Trophoblast cell (in vitro differentiated cells and primary cell): Measurements from ENCODE around the gene COL6A3.

Source experiments
- DNase-seq, 2 donors: peaks; one replicate each; pipeline ENCODE4 v3.0.0-alpha.2; 2016
- H2AFZ ChIP-seq: 2 replicates; pipeline ENCODE4 v1.6.1; 2013; ENCODE audit warnings: low read length, moderate library complexity, mild to moderate bottlenecking; ENCODE audit not compliant: insufficient read depth, poor library complexity
- H2AK5ac ChIP-seq: 2 replicates; pipeline ENCODE4 v1.6.1; 2013; ENCODE audit warnings: mild to moderate bottlenecking, low read length
- H2BK120ac ChIP-seq: 2 replicates; pipeline ENCODE4 v1.6.1; 2013; ENCODE audit warnings: low read length, mild to moderate bottlenecking, moderate library complexity; ENCODE audit not compliant: insufficient read depth, poor library complexity
- H2BK12ac ChIP-seq: 2 replicates; pipeline ENCODE4 v1.6.1; 2013; ENCODE audit warnings: mild to moderate bottlenecking, low read length, moderate library complexity
- H2BK5ac ChIP-seq: 2 replicates; pipeline ENCODE4 v1.6.1; 2013; ENCODE audit warnings: low read length, low read depth, moderate library complexity, mild to moderate bottlenecking; ENCODE audit not compliant: poor library complexity
- H3K14ac ChIP-seq: 2 replicates; pipeline ENCODE4 v1.6.1; 2013; ENCODE audit warnings: mild to moderate bottlenecking, low read length
- H3K18ac ChIP-seq: 2 replicates; pipeline ENCODE4 v1.6.1; 2013; ENCODE audit warnings: mild to moderate bottlenecking, low read length
- H3K23ac ChIP-seq: 2 replicates; pipeline ENCODE4 v1.6.1; 2013; ENCODE audit warnings: low read length
- H3K27ac ChIP-seq: 2 replicates; pipeline ENCODE4 v1.5.1; 2013; ENCODE audit warnings: low read depth, mild to moderate bottlenecking, inconsistent platforms, low read length, moderate library complexity
- H3K27me3 ChIP-seq: 2 replicates; pipeline ENCODE4 v1.6.1; 2013; ENCODE audit warnings: inconsistent platforms, mild to moderate bottlenecking, low read length, moderate library complexity; ENCODE audit not compliant: insufficient read depth
- H3K36me3 ChIP-seq, 2 experiments: 1 replicate in 1 of 2; 2 replicates in 1 of 2; pipeline ENCODE4 v1.6.1; 2013; ENCODE audit warnings: low read length in 2 of 2, mild to moderate bottlenecking in 2 of 2, moderate library complexity in 1 of 2; ENCODE audit not compliant: insufficient read depth in 2 of 2, control insufficient read depth in 1 of 2
- H3K4ac ChIP-seq: 2 replicates; pipeline ENCODE4 v1.6.1; 2013; ENCODE audit warnings: low read depth, mild to moderate bottlenecking, low read length, moderate library complexity
- H3K4me1 ChIP-seq, 2 experiments: 1 replicate in 1 of 2; 2 replicates in 1 of 2; pipeline ENCODE4 v1.6.1; 2013; ENCODE audit warnings: low read length in 2 of 2, mild to moderate bottlenecking in 2 of 2, moderate library complexity in 1 of 2; ENCODE audit not compliant: insufficient read depth in 2 of 2, control insufficient read depth in 1 of 2
- H3K4me2 ChIP-seq: 2 replicates; pipeline ENCODE4 v1.6.1; 2013; ENCODE audit warnings: inconsistent platforms, mild to moderate bottlenecking, low read length, moderate library complexity
- H3K4me3 ChIP-seq: 2 replicates; pipeline ENCODE4 v1.5.1; 2013; ENCODE audit warnings: mild to moderate bottlenecking, low read depth, low read length, inconsistent platforms
- H3K79me1 ChIP-seq: one replicate; pipeline ENCODE4 v1.6.1; 2013; ENCODE audit warnings: low read length
- H3K79me2 ChIP-seq: 2 replicates; pipeline ENCODE4 v1.6.1; 2013; ENCODE audit warnings: low read length, mild to moderate bottlenecking; ENCODE audit not compliant: control insufficient read depth, insufficient read depth, poor library complexity
- H3K9ac ChIP-seq: 2 replicates; pipeline ENCODE4 v1.6.1; 2013; ENCODE audit warnings: mild to moderate bottlenecking, low read length
- H3K9me3 ChIP-seq: 2 replicates; pipeline ENCODE4 v1.6.1; 2013; ENCODE audit warnings: low read depth, mild to moderate bottlenecking, control low read depth, inconsistent platforms, low read length; ENCODE audit not compliant: insufficient read depth
- H4K12ac ChIP-seq: 2 replicates; pipeline ENCODE4 v1.6.1; 2013; ENCODE audit warnings: low read depth, mild to moderate bottlenecking, low read length, moderate library complexity
- H4K8ac ChIP-seq: 2 replicates; pipeline ENCODE4 v1.6.1; 2013; ENCODE audit warnings: low read depth, mild to moderate bottlenecking, low read length, moderate library complexity
- H4K91ac ChIP-seq: one replicate; pipeline ENCODE4 v1.6.1; 2013; ENCODE audit warnings: low read depth, mild to moderate bottlenecking, low read length, moderate library complexity
- WGBS: extraction: QIAGEN DNeasy Blood & Tissue Kit; methylation state at CpG from one replicate; pipeline ENCODE4 v1.1.7; 2013; ENCODE audit warnings: missing lambda C conversion rate; ENCODE audit not compliant: insufficient read length, insufficient coverage; ENCODE audit errors: extremely low coverage; 5-methylcytosine and 5-hydroxymethylcytosine counted together

Gene COL6A3

DNA sequence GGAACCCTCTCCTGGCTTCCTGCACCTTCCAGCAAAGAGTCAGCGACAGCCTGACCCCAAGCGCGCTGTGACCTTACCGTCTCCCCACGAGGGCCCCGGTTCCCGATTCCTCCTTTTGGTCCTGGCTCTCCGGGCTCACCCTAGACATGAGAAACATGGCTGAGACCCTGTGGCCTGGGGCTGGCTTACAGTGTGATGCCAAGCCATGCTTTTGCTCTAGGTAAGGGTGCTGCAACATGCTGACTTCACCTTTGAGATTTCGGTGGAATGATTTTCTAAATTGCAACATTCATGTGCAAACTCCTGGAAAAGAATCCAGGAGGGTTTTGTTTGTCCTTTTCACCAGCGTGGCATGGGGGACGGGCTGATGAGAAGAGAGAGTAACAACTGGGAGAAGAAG lies 63.9 kb downstream of the COL6A3 start:
- Histone ChIP-seq H3K23ac (no peak overlapping the region), H3K4me3 (no peak overlapping the region), H3K9me3 (no peaks in the 10 kb centered on the region), H3K9ac (no peak overlapping the region), H3K36me3 (peaks cover 31 to 38% of the 10 kb centered on the region in 2 experiments), H3K18ac (no peak overlapping the region), H3K14ac (no peak overlapping the region), H3K27ac (no peak overlapping the region), H4K91ac (peak overlapping the region; percentile 30), H3K79me1 (peaks cover 18% of the 10 kb centered on the region), H3K4me2 (no peak overlapping the region), H3K27me3 (no peaks in the 10 kb centered on the region), H2AFZ (no peak overlapping the region), H3K79me2 (peaks cover 3% of the 10 kb centered on the region), H3K4ac (no peak overlapping the region), H2BK12ac (peak overlapping the region; percentile 16), H3K4me1 (peaks cover 20 to 32% of the 10 kb centered on the region in 2 experiments), H4K12ac (no peak overlapping the region), H4K8ac (no peak overlapping the region), H2AK5ac (peak overlapping the region; percentile 4), H2BK120ac (no peak overlapping the region), H2BK5ac (no peak overlapping the region)
- DNase-seq: no peak
- no CpG with 5 or more reads among the region's 11 CpGs for WGBS

DNA sequence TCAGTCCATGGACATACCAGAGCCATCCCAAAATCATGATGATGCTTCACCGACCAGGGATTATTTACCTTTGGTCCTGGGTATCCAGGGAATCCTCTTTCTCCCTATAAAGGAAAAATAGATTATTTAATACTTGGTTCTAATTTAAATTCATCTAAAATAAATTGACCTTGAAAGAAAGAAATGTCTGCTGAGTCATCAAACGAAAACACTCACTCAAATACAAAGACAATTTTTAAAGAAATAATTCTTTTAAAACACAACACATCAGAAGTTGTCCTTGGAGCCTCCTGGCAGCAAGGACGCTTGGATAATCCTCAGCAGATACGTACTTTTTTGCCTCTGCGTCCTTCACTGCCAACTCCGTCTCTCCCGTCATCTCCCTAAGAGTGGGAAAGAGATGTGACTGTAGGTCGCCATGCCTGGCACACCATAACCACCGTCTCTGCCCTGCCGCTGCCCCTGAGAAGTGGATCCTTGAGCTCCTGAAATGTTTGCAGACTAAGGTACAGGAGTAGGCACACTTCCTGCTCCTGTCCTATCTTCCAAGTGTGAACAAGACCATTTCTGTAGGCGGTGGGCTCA lies 65.6 kb downstream of the COL6A3 start:
- Histone ChIP-seq H3K4me3 (no peak overlapping the region), H2AK5ac (no peak overlapping the region), H2BK120ac (no peak overlapping the region), H3K18ac (no peak overlapping the region), H4K8ac (no peak overlapping the region), H3K79me2 (peaks cover under 1% of the 10 kb centered on the region), H4K12ac (no peak overlapping the region), H3K27me3 (no peaks in the 10 kb centered on the region), H3K9me3 (no peaks in the 10 kb centered on the region), H3K36me3 (peaks cover 45 to 52% of the 10 kb centered on the region in 2 experiments), H2BK5ac (no peak overlapping the region), H2BK12ac (peak overlapping the region; percentile 0), H3K4me2 (no peak overlapping the region), H3K27ac (no peak overlapping the region), H3K4me1 (peaks cover 10 to 21% of the 10 kb centered on the region in 2 experiments), H4K91ac (no peak overlapping the region), H3K14ac (no peak overlapping the region), H2AFZ (no peak overlapping the region), H3K4ac (no peak overlapping the region), H3K23ac (no peak overlapping the region), H3K79me1 (peaks cover 8% of the 10 kb centered on the region), H3K9ac (no peak overlapping the region)
- WGBS: no CpG with 5 or more reads among the region's 11 CpGs
- DNase-seq: no peak

DNA sequence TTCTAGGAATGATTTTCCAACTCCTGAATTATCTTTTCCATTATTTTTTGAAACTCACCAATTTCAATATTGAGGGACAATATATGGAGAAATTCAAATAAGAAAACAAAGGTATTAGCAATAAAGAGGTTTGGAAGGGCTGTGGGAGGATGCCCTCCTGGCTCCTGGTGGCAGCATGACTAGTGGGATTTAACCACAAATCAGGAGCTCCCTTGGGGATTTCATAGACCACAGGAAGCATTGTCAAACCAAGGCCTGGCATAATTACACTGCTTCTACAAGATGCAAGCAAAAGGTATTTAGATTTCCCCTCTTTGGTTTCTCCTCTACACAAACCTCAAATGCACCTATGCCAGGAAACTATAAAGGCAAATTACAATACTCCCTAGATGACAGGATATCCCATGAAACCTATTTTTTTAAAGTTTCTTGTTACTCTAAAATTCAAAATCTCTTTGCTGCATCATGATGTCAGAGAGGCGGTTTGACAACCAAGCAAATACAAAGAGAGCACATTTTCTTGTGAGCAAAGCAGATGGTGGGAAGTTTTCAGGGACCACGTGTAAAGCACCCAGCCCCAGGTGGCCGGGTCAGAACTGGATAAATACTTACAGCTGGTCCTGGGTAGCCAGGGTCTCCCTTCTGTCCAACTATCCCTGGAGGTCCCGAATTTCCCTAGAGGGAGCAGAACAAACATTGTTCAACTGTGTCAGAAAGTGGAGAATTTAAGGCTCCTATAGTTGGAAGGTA lies 67.9 kb downstream of the COL6A3 start:
- no peak overlapping the region for H2BK5ac ChIP-seq
- H3K4ac ChIP-seq: no peak overlapping the region
- H3K14ac ChIP-seq: no peak overlapping the region
- no peak overlapping the region for H4K12ac ChIP-seq
- H3K23ac ChIP-seq: no peak overlapping the region
- no peak overlapping the region for H3K4me3 ChIP-seq
- H2BK12ac ChIP-seq: no peak overlapping the region
- H3K27me3 ChIP-seq: no peaks in the 10 kb centered on the region
- no peak overlapping the region for H2BK120ac ChIP-seq
- no CpG with 5 or more reads among the region's 4 CpGs for WGBS
- H3K4me1 ChIP-seq: peaks cover 5% of the 10 kb centered on the region in 2 experiments
- no peak overlapping the region for H2AFZ ChIP-seq
- peaks cover 6% of the 10 kb centered on the region for H3K79me1 ChIP-seq
- H3K18ac ChIP-seq: no peak overlapping the region
- H3K79me2 ChIP-seq: no peaks in the 10 kb centered on the region
- H4K91ac ChIP-seq: no peak overlapping the region
- no peak overlapping the region for H3K27ac ChIP-seq
- H3K9ac ChIP-seq: no peak overlapping the region
- H4K8ac ChIP-seq: no peak overlapping the region
- peaks cover 48 to 50% of the 10 kb centered on the region in 2 experiments for H3K36me3 ChIP-seq
- H2AK5ac ChIP-seq: no peak overlapping the region
- no peak for DNase-seq
- no peak overlapping the region for H3K4me2 ChIP-seq
- H3K9me3 ChIP-seq: no peaks in the 10 kb centered on the region

DNA sequence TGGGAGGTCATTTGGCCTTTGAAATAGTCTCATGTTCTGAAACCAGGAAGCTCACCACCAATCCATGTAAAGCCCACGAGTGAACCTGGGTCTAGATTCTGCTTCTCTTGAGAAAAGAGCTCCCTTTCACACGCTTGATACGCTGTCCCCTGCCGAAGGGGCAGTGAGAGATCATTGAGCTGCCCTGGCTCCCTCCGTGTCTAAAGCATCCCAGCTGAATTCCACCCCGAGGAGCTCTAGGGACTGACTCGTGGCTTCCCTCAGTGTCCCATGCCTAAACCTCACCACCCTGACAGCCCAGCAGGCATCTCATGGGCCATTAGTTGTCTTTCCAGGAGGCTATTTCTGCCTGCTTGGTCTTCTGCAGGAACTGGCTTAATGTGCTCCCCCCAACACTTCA lies 68.6 kb downstream of the COL6A3 start:
- no peak overlapping the region for H2AFZ ChIP-seq
- H2BK12ac ChIP-seq: no peak overlapping the region
- no peak overlapping the region for H2BK5ac ChIP-seq
- WGBS: no CpG with 5 or more reads among the region's 7 CpGs
- H3K9ac ChIP-seq: peak overlapping the region; percentile 1
- no peak overlapping the region for H3K23ac ChIP-seq
- H3K27ac ChIP-seq: no peak overlapping the region
- no peak overlapping the region for H3K14ac ChIP-seq
- H3K79me1 ChIP-seq: peaks cover 3% of the 10 kb centered on the region
- H4K8ac ChIP-seq: no peak overlapping the region
- no peak overlapping the region for H3K4ac ChIP-seq
- no peaks in the 10 kb centered on the region for H3K79me2 ChIP-seq
- H2AK5ac ChIP-seq: no peak overlapping the region
- H3K4me3 ChIP-seq: no peak overlapping the region
- no peak overlapping the region for H2BK120ac ChIP-seq
- peaks cover 4% of the 10 kb centered on the region for H3K9me3 ChIP-seq
- H3K4me2 ChIP-seq: no peak overlapping the region
- H3K18ac ChIP-seq: no peak overlapping the region
- DNase-seq: no peak
- H3K27me3 ChIP-seq: no peaks in the 10 kb centered on the region
- H4K91ac ChIP-seq: no peak overlapping the region
- no peak overlapping the region for H4K12ac ChIP-seq
- H3K4me1 ChIP-seq: no peaks in the 10 kb centered on the region
- peaks cover 48 to 53% of the 10 kb centered on the region in 2 experiments for H3K36me3 ChIP-seq
